NCI-H748 treated with DMSO at 0.1 percent for 48 hours (cell line): ENCODE measurements around the gene MRPL47.
A peak's percentile ranks its signal among the peaks of the same experiment; 100 is the strongest.

ENCODE experiments used
- DNase-seq: peaks from one replicate; lab custom pipeline; 2025; lab: John Stamatoyannopoulos, UW

MRPL47 gene

GRCh38 chr3:179590669-179591068 lies 13.8 kb downstream of the MRPL47 start:
- no peak for DNase-seq

GRCh38 chr3:179589143-179589542 lies 15.3 kb downstream of the MRPL47 start:
- DNase-seq: no peak

- no peak for DNase-seq
Observed at GRCh38 chr3:179580992-179581391, 23.4 kb downstream of the MRPL47 start.

GRCh38 chr3:179565496-179565895 lies 38.9 kb downstream of the MRPL47 start:
- DNase-seq: no peak

GRCh38 chr3:179563271-179563783 lies 41.1 kb downstream of the MRPL47 start:
- no peak for DNase-seq

- DNase-seq: peak; percentile 93
Observed at GRCh38 chr3:179562591-179563270, 41.7 kb downstream of the MRPL47 start, which contains the start of gene ACTL6A. Gene ACTL6A (plus strand): TSS chr3:179562926. CDS start chr3:179563093, 167 bp downstream.

- no peak for DNase-seq
Observed at GRCh38 chr3:179560791-179561190, 43.6 kb downstream of the MRPL47 start.

GRCh38 chr3:179558742-179559364 lies 45.6 kb downstream of the MRPL47 start:
- DNase-seq: peak; percentile 43

GRCh38 chr3:179551349-179552105 lies 52.9 kb downstream of the MRPL47 start:
- no peak for DNase-seq

- DNase-seq: no peak
Observed at GRCh38 chr3:179546814-179547241, 57.6 kb downstream of the MRPL47 start.

- no peak for DNase-seq
Observed at GRCh38 chr3:179544981-179545645, 59.3 kb downstream of the MRPL47 start.

- DNase-seq: no peak
Observed at GRCh38 chr3:179542375-179542774, 62.1 kb downstream of the MRPL47 start.

GRCh38 chr3:179541596-179541995 lies 62.8 kb downstream of the MRPL47 start:
- DNase-seq: no peak

- DNase-seq: no peak
Observed at GRCh38 chr3:179541094-179541493, 63.3 kb downstream of the MRPL47 start.
